Measurements from ENCODE around the gene KRT14.
"Not testable (repeated sequence)": the region's sequence is repeated elsewhere in the genome, so short reads cannot be mapped to it uniquely, and the experiment has no call there.

Gene KRT14

DNA sequence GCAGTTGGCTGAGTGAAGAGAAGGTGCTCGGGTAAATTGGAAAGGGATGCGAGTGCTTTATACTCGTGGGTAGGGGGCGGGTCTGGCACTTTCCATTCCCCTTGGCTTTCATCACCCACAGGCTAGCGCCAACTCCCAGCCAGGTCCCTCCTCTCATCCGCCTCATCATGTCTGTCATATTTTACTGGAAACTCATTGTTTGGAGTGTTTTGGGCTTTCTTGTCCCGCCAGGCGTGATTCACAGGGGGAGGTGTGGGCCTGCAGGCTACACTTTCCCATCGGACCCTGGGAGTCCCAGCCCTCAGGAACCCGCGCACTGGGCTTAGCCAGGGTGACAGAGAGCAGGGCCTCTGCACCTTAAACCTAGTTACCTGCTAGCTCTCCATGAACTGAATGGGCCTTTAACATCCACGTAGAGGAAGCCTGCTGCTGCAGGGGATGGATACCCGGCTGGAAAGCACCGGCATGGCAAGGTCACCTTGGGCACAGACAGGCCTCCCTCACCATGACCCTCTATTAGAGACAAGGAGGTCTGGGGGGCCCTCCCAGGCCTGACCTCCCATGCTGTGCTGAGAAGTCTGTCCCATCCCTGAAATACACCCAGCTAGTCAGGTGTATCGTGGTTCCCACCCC is at the start of gene KRT14:
TSS of gene KRT14 (minus strand) at position 33 of the 633 bp plus-strand sequence. CDS start 61 bp downstream, outside the sequence.
- peak; percentile 12 for DNase-seq

- no peak for DNase-seq
Measured at GRCh38 chr17:41635121-41636097, 48.7 kb upstream of the KRT14 start.

- no peak for DNase-seq
Measured at GRCh38 chr17:41634639-41635038, 47.9 kb upstream of the KRT14 start.

GRCh38 chr17:41633556-41634199 is 47.0 kb upstream of the KRT14 start:
- no peak for DNase-seq

- DNase-seq, result no peak
Measured at GRCh38 chr17:41632482-41633105, 45.9 kb upstream of the KRT14 start.

- no peak for DNase-seq
Measured at GRCh38 chr17:41631898-41632285, 45.2 kb upstream of the KRT14 start.

- no peak for DNase-seq
Measured at GRCh38 chr17:41631025-41631897, 44.6 kb upstream of the KRT14 start.

- DNase-seq, result no peak
Measured at GRCh38 chr17:41629826-41630670, 43.4 kb upstream of the KRT14 start.

DNA sequence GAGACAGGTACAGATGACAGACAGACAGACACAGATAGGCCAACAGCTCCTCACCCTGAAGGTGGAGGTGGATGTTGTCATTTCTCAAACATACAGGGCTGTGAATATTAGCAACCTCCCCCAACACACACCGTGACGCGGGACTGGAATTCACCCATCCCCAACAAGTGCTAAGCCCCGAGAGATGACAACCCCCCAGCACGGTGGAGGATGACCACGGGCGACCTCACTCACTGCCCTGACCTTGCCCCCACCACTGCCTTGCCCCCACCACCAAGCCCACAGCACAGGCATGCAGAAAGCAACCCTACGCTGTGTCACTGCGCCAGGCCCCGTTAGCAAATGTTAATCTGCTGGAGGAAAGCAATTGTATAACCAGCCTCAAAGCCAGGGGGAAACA is 42.6 kb upstream of the KRT14 start:
- no peak for DNase-seq

- DNase-seq, result not testable (repeated sequence)
Measured at GRCh38 chr17:41628621-41629255, 42.0 kb upstream of the KRT14 start.

GRCh38 chr17:41628073-41628370 is 41.3 kb upstream of the KRT14 start:
- DNase-seq, result not testable (repeated sequence)

DNA sequence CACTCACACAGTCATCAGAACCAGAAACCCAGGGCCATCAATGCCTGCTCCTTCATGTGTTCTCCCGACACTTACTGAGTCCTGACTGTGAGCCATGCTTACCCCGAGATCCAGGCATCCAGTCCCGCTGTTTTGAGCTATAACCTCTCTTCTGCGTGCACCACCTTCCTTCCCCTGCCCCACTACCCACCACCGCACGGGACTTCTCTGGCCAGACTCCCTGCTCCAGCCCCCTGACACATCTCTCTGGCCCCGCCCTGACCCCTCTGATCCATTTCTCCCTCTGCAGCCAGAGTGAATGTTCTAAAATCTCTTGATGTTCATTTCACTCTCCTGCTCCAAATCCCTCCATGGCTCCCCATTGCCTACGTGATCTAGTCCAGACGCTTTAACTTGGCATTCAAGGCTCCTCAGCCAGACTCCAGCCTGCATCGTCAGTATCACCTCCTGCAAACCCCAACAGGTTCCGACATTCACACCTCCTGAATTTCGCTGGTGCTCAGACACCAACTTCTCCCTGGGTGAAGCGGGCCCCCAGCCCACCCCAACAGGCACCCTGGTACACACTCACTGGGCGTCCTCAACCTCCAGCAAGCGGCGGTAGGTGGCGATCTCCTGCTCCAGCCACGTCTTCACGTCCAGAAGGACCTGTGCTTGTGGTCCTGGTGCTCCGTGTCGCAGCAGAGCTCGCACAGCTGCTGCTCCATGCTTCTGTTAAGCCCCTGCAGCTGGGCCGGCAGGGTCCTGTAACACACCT is 40.8 kb upstream of the KRT14 start:
- no peak for DNase-seq

DNA sequence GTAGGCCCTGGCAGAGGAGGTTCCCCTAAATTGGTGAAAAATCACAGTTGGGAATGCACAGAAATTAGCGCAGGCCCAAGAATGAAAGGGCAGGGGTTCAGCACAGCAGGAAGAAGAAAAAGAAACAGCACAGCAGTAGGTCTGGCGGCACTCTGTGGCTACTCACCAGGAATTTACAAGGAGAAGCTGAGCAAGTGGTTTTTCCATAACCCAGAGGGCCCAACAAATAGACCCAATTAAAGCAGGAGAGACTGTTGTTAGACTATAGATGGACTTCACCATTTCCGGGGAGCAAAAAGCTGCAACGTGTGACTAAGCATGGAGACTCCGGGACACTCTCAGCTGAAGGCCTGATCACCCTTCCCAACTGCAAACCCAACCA is 40.2 kb upstream of the KRT14 start:
- not testable (repeated sequence) for DNase-seq

GRCh38 chr17:41626028-41626913 is 39.6 kb upstream of the KRT14 start:
- not testable (repeated sequence) for DNase-seq

DNA sequence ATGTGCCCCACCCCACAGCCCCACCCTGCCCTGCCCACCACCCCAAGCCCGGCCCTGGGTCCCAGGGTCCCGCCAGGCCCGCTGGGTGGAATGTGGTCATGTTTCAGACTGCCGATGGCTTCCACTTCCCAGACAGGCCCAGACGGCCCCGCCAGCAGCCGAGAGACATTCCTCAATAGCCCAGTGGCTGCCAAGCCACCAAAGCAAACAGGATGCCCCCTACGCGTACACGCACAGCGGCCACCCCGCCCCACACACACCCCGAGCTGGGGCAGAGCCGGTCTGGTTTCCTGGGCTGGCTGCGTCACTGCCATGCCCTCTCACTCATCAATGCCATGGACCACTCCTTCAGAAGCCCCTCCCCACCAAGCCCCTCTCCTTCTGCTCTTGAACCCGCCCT is 38.9 kb upstream of the KRT14 start:
- no peak for DNase-seq

DNA sequence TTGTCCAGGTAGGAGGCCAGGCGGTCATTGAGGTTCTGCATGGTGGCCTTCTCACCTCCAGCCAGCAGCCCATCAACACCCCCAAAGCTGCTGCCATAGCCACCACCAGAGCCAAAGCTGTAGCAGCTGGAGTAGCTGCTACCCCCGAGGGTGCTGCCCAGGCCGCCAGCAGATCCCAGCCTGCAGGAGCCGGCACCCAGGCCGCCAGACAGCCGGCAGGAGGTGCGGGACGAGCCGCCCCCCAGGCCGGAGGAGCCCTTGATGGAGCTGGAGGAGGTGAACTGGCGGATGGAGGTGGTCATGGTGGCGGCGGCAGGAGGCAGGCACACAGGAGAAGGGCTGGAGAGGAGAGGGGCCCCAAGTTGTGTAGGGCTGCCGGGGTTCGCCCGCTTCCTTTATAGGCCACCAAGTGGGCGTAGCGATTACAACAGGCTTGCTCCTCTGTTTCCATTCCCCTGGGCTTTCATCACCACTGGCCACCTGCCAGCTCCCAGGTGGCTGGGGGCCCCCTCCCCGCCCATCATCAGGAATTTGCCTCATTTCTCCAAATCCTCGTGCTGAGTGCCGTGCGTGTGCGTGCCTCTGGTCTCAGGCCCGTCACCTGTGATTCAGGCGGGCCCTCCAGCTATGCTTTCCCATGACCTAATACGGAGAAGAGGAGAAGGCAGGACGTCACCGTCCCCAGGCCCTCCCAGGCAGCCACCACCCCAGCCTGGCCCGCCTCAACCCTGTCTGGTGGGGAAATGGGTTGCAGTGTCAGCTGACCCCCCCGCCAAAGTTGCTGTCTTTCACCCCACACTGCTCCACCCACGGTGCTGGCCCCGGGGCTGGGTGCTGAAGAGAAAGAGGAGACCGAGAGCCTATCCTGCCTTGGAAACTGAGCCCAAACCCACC is 37.8 kb upstream of the KRT14 start, which contains the start of gene KRT17:
TSS of gene KRT17 (minus strand) at position 368 of the 894 bp plus-strand sequence. CDS start at position 302, 66 bp downstream.
- no peak for DNase-seq

GRCh38 chr17:41623184-41623861 is 36.6 kb upstream of the KRT14 start:
- not testable (repeated sequence) for DNase-seq

All from activated CD4-positive, CD25-positive, alpha-beta regulatory T cell treated with anti-CD3 and anti-CD28 coated beads, Interleukin-2, amount 50 U/mL, for 72 hours (primary cell).